GM21576 (cell line): ENCODE measurements around the gene LIF.

Experiments used
- ATAC-seq: cut with Tn5 transposase; IDR thresholded peaks from one replicate; pipeline ENCODE4 v1.9.1; 2021; ENCODE audit warnings: mild to moderate bottlenecking, moderate library complexity; ENCODE audit not compliant: unreplicated experiment

The LIF gene

GRCh38 chr22:30284666-30285065, 38.1 kb upstream of the LIF start:
- no peak for ATAC-seq

DNA sequence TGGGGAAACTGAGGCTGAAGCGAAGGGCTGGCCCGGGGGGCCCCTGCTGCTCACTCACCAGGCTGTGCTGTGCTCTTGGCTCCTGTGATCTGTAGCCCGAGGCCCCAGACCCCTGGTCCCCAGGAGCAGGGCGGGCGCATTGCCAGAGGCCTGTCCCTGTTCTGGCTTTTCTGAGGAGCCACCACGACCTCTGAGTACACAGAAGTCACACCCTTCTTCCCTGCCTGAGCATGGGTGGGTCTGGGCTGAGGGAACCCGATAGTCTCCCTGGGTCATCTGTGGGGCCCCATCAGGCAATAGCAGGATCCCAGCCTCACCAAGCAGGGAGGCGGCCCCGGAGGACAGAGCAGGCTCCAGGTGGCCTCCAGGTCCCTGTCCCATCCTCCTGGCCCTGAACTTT, 37.6 kb upstream of the LIF start:
- no peak for ATAC-seq

GRCh38 chr22:30283342-30283741, 36.8 kb upstream of the LIF start:
- ATAC-seq, result no peak

DNA sequence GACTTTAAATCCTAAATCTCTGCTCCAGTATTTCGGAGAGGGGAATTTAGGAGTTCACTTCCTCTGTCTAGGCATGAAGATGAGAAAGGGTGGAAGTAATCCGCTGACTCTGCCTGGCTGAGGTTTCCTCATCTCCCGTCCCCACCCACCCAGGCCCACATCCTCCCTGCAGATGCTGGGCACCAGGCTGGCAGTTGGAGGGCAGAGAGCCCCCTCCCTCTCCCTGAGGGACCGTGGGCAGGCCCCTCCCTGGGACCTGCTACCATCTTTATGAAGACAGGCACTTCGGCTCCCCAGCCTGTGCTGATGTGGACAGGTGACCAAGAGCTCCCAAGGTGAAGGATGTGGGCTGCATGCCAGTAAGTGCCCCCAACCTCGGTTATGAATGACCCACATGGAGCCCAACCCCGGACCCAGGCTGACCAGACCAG, 36.1 kb upstream of the LIF start:
- ATAC-seq, result no peak

- no peak for ATAC-seq
These were observed 33.9 kb upstream of the LIF start for GRCh38 chr22:30280505-30280904.

DNA sequence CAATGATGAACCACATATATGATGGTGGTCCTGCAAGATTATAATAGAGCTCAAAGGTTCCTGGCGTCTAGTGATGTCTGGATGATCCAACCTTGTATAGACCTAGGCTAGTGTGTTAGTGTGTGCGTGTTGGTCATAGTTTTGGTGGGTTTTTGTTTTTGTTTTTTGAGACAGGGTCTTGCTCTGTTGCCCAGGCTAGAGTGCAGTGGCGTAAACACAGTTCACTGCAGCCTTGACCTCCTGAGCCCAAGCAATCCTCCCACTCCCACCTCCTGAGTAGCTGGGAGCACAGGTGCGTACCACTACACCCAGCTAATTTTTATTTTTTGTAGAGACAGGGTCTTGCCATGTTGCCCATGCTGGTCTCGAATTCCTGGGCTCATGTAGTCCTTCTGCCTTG, 33.4 kb upstream of the LIF start:
- ATAC-seq, result no peak

- ATAC-seq, result no peak
These were observed 32.7 kb upstream of the LIF start for GRCh38 chr22:30279046-30279788.

DNA sequence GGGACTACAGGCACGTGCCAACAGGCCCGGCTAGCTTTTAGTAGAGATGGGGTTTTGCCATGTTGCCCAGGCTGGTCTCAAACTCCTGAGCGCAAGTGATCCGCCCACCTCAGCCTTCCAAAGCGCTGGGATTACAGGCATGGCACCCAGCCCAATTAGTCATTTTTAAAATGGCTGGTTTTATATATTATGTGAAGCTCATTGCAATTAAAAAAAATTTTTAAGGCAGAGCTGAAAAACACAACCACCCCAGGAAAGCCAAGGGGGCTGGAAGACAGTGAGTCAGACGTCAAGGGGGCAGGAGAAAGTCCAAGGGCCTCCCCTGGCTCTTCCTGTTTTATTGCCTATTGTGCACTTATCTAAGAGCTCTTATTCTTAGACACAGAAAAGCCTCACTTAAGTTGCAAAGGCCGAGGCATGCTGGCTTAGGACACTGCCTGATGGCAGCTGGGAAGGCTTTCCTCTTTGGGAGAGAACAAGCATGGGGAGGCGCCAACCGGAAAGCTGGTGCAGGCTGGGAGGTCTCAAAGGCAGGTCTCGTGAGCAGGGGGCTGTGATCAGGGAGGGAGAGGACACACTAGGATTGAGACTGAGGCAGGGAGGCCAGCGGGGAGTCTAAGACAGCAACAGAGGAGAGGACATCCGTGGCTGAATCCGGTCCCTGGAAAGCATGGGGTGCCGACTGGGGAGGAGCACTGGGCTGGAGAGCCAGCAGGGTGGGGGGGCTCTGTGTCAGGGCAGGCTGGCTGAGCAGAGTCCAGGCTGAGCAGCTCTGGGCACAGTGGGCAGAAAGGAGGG, 31.2 kb upstream of the LIF start:
- ATAC-seq, result no peak

- ATAC-seq, result no peak
These were observed 29.5 kb upstream of the LIF start for GRCh38 chr22:30276039-30276438.

GRCh38 chr22:30275625-30276024, 29.1 kb upstream of the LIF start:
- ATAC-seq, result no peak

DNA sequence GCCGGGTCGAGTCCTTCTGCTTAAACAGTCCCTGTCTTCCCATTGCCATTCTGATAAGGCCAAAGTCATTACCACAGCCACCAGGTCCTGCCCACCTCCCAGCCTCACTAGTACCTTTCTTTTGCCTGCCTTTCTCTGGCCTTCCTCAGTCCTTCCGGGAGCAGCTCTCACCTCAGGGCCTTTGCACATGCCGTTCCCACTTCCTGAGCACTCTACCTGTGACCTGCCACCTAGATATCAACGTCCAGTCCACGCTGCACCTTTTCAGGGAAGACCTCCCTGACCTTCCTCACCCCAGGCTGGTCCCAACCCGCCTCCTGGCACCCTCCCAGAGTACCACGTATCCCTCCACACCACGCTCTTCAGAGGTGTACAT, 27.9 kb upstream of the LIF start:
- no peak for ATAC-seq

DNA sequence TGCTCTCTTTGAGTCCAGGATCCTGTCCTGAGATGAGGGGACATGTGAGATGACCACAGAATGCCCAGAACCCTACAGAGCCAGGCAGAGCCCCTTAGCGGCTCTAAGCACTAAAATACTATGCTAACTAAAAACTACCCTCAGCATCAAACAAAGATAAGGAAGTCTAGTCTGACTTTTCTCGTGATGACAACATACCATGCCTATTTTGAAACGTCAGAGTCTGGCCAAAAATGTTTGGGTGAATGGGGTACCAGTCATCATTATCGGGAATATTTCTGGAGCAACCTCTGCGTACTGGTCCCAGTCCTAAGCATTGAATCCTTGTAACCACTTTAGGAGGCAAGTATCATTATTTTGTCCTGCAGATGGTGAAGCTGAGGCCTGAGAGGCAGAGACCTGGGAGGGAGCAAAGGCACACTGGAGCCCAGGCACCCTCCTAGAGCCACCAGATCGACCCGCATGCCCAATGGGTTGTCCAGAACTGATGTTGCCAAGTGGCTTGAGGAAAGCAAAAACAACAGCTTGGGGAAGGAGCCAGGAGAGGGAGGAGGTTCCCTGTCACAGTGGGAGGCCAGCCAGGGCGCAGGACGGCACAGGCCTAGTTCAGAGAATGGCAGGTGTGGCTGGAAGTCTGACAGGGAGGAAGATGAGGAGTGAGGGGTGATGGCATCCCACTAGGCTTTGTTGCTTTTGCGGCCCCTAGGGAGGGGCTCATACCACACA, 27.3 kb upstream of the LIF start:
- ATAC-seq, result no peak

- no peak for ATAC-seq
These were observed 26.4 kb upstream of the LIF start for GRCh38 chr22:30272781-30273601.

DNA sequence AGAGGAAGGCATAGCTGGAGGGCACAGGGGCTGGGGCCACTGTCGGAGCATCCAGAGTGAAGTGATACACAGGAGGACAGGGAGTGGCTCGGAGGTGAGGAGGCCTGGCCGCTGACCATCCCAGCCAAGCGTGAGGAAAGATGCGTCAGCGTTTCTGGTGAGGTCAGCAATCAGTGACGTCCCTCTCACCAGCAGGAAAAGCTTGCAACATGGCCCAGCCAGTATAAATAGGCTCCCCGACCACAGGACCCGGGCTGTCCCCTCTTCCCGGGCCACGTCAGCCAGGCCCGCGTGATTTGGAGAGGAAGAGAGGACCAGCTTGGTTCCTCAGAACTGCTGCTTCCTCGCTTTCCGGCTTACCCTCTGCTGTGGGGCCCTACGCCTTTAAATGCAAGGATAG, 24.3 kb upstream of the LIF start:
- ATAC-seq, result no peak

- no peak for ATAC-seq
These were observed 21.8 kb upstream of the LIF start for GRCh38 chr22:30268331-30268730.

- ATAC-seq, result no peak
These were observed 21.1 kb upstream of the LIF start for GRCh38 chr22:30267382-30268302.

DNA sequence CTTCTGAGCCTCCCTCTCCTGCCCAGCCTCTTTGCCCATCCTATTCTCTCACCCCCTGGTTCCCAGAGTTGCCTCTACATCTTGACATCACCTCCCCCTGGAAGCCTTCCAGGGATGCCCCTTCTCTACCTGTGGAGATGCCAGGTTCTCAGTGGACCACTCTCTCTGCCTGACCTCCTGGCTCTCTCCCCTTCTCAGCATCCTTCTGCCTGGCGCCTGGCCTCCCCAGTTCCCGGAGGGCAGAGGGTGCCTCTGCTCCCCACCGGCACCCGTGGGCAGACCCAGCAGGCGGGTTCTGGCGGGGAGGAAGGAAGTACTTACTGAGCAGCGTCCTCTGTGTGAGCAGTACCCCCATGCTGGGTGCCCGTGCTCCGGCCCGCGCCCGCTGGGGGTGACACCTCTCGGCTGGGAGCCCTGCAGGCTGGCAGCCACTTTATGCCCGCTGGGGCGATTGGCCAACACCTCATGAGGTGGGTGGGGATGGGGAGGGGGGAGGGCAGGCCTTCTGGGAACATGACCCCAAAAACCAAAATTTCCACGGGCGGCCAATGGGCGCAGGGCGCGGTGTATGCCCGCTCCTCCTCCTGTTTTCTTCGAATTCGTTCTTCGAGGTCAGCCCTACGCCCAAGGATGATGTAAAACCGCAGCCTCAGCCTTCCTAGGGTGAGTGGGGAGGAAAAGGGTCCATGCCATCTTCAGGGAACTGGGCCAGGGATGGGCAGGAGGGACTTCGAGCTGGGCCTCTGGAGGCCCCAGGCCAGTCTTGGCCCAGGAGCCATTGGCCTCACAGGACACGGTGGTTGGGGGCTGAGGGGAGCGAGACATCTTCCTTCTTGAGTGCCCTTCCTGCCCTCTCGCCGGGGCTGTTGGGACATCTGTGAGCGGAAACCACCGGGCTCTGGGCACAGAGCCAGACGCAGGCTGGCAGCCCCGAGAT, 20.2 kb upstream of the LIF start, which contains the start of gene OSM:
TSS of gene OSM (minus strand) at position 407 of the 937 bp plus-strand sequence. CDS start at position 355, 52 bp downstream.
- no peak for ATAC-seq

DNA sequence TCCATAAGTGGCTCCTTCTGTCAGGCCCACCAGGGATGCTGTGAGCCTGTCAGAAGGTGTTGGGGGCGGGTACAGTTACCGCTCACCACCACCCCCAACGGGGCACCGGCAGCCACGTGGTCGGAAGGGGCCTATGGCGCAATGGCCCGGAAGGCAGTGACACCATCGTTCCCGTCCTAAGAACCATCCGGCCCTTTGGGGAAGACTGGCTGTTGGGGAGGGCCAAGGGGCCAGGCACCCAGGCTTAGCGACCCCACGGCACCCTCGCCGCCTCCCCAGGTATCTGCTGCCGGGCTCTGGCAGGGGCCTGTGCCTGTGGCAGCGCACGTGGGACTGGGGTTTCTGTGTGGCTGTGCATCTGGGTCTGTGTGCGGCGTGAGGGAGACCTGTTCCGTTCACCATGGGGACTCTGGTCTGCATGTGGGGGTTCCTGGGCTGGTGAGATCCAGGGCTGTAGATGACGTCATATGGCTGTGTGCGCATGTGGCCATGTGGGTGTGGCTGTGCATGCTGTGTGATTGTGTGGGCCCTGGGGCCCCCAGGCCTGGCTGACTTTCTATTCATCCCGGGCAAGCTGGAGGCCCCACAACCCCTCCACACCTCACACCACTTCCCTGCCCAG, 19.4 kb upstream of the LIF start:
- peak; percentile 58 for ATAC-seq
